Parathyroid adenoma (tissue), 2 donors: ENCODE measurements around the gene PER3.

Source experiments
- H2AFZ ChIP-seq: fragments of 300-600 bp; sonication (generic); one replicate; pipeline ENCODE4 v1.7.0; 2017; ENCODE audit warnings: antibody characterized with exemption, mild to moderate bottlenecking
- H3K27ac ChIP-seq: fragments of 300-600 bp; sonication (generic); one replicate; pipeline ENCODE4 v1.7.0; 2017
- H3K27me3 ChIP-seq: fragments of 300-600 bp; sonication (generic); one replicate; pipeline ENCODE4 v1.7.0; 2017; ENCODE audit warnings: low read length; ENCODE audit not compliant: control insufficient read depth, insufficient read depth
- H3K36me3 ChIP-seq: fragments of 300-600 bp; sonication (generic); one replicate; pipeline ENCODE4 v1.7.0; 2017; ENCODE audit warnings: low read length; ENCODE audit not compliant: control insufficient read depth, insufficient read depth
- H3K4me1 ChIP-seq: fragments of 300-600 bp; sonication (generic); one replicate; pipeline ENCODE4 v1.7.0; 2017; ENCODE audit warnings: control low read depth
- H3K4me2 ChIP-seq: fragments of 300-600 bp; sonication (generic); one replicate; pipeline ENCODE4 v1.7.0; 2017; ENCODE audit warnings: low read length
- H3K4me3 ChIP-seq: fragments of 300-600 bp; sonication (generic); one replicate; pipeline ENCODE4 v1.7.0; 2017; ENCODE audit warnings: low read depth, low read length
- H3K79me2 ChIP-seq: fragments of 300-600 bp; sonication (generic); one replicate; pipeline ENCODE4 v1.7.0; 2017; ENCODE audit warnings: control low read depth
- H3K9ac ChIP-seq: fragments of 300-600 bp; sonication (generic); one replicate; pipeline ENCODE4 v1.7.0; 2017; ENCODE audit warnings: mild to moderate bottlenecking
- H3K9me3 ChIP-seq: fragments of 300-600 bp; sonication (generic); one replicate; pipeline ENCODE4 v1.7.0; 2017; ENCODE audit warnings: low read length; ENCODE audit not compliant: control insufficient read depth
- CTCF ChIP-seq: fragments of 300-600 bp; sonication (generic); IDR thresholded peaks from one replicate; pipeline ENCODE4 v1.7.0; 2017; ENCODE audit warnings: antibody characterized with exemption, mild to moderate bottlenecking
- donor health status: primary hyperparathyroidism.

PER3 gene

GRCh38 chr1:7780976-7781375 is 3.1 kb upstream of the PER3 start:
- Histone ChIP-seq H2AFZ (no peak overlapping the region), H3K4me2 (no peak overlapping the region), H3K4me1 (no peaks in the 10 kb centered on the region), H3K9ac (no peak overlapping the region), H3K36me3 (no peaks in the 10 kb centered on the region), H3K27me3 (no peaks in the 10 kb centered on the region), H3K9me3 (no peaks in the 10 kb centered on the region), H3K27ac (no peak overlapping the region), H3K4me3 (no peak overlapping the region), H3K79me2 (peaks cover under 1% of the 10 kb centered on the region)
- no peak for TF ChIP-seq CTCF

GRCh38 chr1:7781501-7781900 is 2.6 kb upstream of the PER3 start:
- H2AFZ ChIP-seq, result no peak overlapping the region
- no peaks in the 10 kb centered on the region for H3K4me1 ChIP-seq
- no peak for TF ChIP-seq CTCF
- no peaks in the 10 kb centered on the region for H3K27me3 ChIP-seq
- H3K36me3 ChIP-seq, result no peaks in the 10 kb centered on the region
- no peak overlapping the region for H3K4me2 ChIP-seq
- no peak overlapping the region for H3K27ac ChIP-seq
- no peaks in the 10 kb centered on the region for H3K9me3 ChIP-seq
- H3K4me3 ChIP-seq, result no peak overlapping the region
- no peak overlapping the region for H3K9ac ChIP-seq
- H3K79me2 ChIP-seq, result no peaks in the 10 kb centered on the region

GRCh38 chr1:7781923-7782495 is 2.1 kb upstream of the PER3 start:
- Histone ChIP-seq H3K4me3 (no peak overlapping the region), H2AFZ (no peak overlapping the region), H3K4me1 (no peaks in the 10 kb centered on the region), H3K36me3 (no peaks in the 10 kb centered on the region), H3K9ac (no peak overlapping the region), H3K27me3 (no peaks in the 10 kb centered on the region), H3K4me2 (no peak overlapping the region), H3K9me3 (no peaks in the 10 kb centered on the region), H3K27ac (no peak overlapping the region), H3K79me2 (no peaks in the 10 kb centered on the region)
- no peak for TF ChIP-seq CTCF

- peak overlapping the region; percentile 77 for H3K4me2 ChIP-seq
- no peaks in the 10 kb centered on the region for H3K36me3 ChIP-seq
- H3K9ac ChIP-seq, result no peak overlapping the region
- H3K27ac ChIP-seq, result no peak overlapping the region
- H3K27me3 ChIP-seq, result no peaks in the 10 kb centered on the region
- peak overlapping the region; percentile 67 for H3K4me3 ChIP-seq
- peak overlapping the region; percentile 73 for H2AFZ ChIP-seq
- TF ChIP-seq CTCF, result no peak
- no peaks in the 10 kb centered on the region for H3K79me2 ChIP-seq
- H3K4me1 ChIP-seq, result no peaks in the 10 kb centered on the region
- H3K9me3 ChIP-seq, result no peaks in the 10 kb centered on the region
Observed at GRCh38 chr1:7783178-7783711, 846 bp upstream of the PER3 start.

GRCh38 chr1:7784492-7785071 is 491 bp downstream of the PER3 start:
- TF ChIP-seq CTCF, result no peak
- Histone ChIP-seq H3K79me2 (no peaks in the 10 kb centered on the region), H3K4me3 (peak overlapping the region; percentile 70), H2AFZ (peak overlapping the region; percentile 70), H3K4me2 (peak overlapping the region; percentile 90), H3K9me3 (no peaks in the 10 kb centered on the region), H3K27ac (peak overlapping the region; percentile 51), H3K36me3 (no peaks in the 10 kb centered on the region), H3K27me3 (no peaks in the 10 kb centered on the region), H3K9ac (no peak overlapping the region), H3K4me1 (no peaks in the 10 kb centered on the region)
